Right cardiac atrium (tissue), 5 donors: Measurements from ENCODE around the gene EXOC6. TPM values are rescaled to one million over a fixed set of nuclear protein-coding genes. Genes with fewer than 3 reads are reported as not detected.

Experiments used
- ATAC-seq, 2 donors: fragments of 200-7000 bp; cut with Tn5 transposase; one replicate each; pipeline versions ENCODE4 v1.8.0 to v1.9.1; 2020; ENCODE audit warnings: moderate library complexity in 2 of 2, mild to moderate bottlenecking in 1 of 2
- DNase-seq, 3 donors: peaks; one replicate each; pipeline ENCODE4 v3.0.0-alpha.2; 2020
- H3K27ac ChIP-seq: one replicate; pipeline ENCODE4 v1.5.1; 2013; ENCODE audit warnings: mild to moderate bottlenecking, low read length, control low read depth, moderate library complexity
- H3K27me3 ChIP-seq: one replicate; pipeline ENCODE4 v1.6.1; 2013; ENCODE audit not compliant: control insufficient read depth, insufficient read depth
- H3K4me1 ChIP-seq: one replicate; pipeline ENCODE4 v1.6.1; 2013; ENCODE audit warnings: low read length; ENCODE audit not compliant: control insufficient read depth, insufficient read depth
- H3K4me3 ChIP-seq: one replicate; pipeline ENCODE4 v1.5.1; 2013; ENCODE audit warnings: low read length, control low read depth
- H3K9me3 ChIP-seq: one replicate; pipeline ENCODE4 v1.6.1; 2013; ENCODE audit warnings: low read length; ENCODE audit not compliant: control insufficient read depth
- WGBS: extraction: QIAGEN DNeasy Blood & Tissue Kit; methylation state at CpG from one replicate; pipeline ENCODE4 v1.1.7; 2013; 5-methylcytosine and 5-hydroxymethylcytosine counted together
- intact Hi-C, 4 donors: fragments of 100-400 bp; cut with DNase I; formaldehyde crosslinking; loops; one replicate each; pipeline versions ENCODE4 v1.11.0 to v1.14.0; 2022 to 2023
- long read RNA-seq, 4 donors: library from polyadenylated mRNA; unstranded; transcript quantifications; one replicate each; pipeline ENCODE4 v2.0.0, GENCODE V29; 2020 to 2021
- polyA plus RNA-seq: library from polyadenylated mRNA; stranded (reverse); fragments of 200-250 nt; gene quantifications from one replicate; pipeline ENCODE4 v1.2.3, GENCODE V29; 2013
- total RNA-seq, 4 donors: library from RNA; stranded (reverse); fragmentation: NEBNext Ultra II Directional; extraction: Animal tissue kit (Norgen Biotek cat#: 25700); gene quantifications; one replicate each; pipeline ENCODE4 v1.2.1, GENCODE V29; 2021
- donor health status: healthy with polysubstance abuse.
- donor health status: DM: no; HTN: yes; CAD: no.
- donor health status: DM: no; HTN: no; CAD: no.
- donor health status: DM: no; HTN: yes; CAD: no; lungs with severe emphysema.
- donor health status: DM: yes; HTN: yes; CAD: no.

EXOC6 gene, protein sequence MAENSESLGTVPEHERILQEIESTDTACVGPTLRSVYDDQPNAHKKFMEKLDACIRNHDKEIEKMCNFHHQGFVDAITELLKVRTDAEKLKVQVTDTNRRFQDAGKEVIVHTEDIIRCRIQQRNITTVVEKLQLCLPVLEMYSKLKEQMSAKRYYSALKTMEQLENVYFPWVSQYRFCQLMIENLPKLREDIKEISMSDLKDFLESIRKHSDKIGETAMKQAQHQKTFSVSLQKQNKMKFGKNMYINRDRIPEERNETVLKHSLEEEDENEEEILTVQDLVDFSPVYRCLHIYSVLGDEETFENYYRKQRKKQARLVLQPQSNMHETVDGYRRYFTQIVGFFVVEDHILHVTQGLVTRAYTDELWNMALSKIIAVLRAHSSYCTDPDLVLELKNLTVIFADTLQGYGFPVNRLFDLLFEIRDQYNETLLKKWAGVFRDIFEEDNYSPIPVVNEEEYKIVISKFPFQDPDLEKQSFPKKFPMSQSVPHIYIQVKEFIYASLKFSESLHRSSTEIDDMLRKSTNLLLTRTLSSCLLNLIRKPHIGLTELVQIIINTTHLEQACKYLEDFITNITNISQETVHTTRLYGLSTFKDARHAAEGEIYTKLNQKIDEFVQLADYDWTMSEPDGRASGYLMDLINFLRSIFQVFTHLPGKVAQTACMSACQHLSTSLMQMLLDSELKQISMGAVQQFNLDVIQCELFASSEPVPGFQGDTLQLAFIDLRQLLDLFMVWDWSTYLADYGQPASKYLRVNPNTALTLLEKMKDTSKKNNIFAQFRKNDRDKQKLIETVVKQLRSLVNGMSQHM
- 1 to 10 TPM; 6.7 to 9.5 (median 9.0) TPM for total RNA-seq
- polyA plus RNA-seq: 5.7 TPM
- long read RNA-seq, donor 1, partial matches to known transcripts: 2 of 10 reads
- long read RNA-seq, donor 1, other reads (novel, unspliced or antisense): 6 of 10 reads
- long read RNA-seq, donor 2, partial matches to known transcripts: 0 of 2 reads
- long read RNA-seq, donor 2, other reads (novel, unspliced or antisense): 2 of 2 reads
- long read RNA-seq, donor 3, transcript EXOC6-201 (22 exons, 3,564 nt): major isoform, 5 of 10 reads
- long read RNA-seq, donor 3, partial matches to known transcripts: 1 of 10 reads
- long read RNA-seq, donor 3, other reads (novel, unspliced or antisense): 4 of 10 reads
- long read RNA-seq, donor 4, partial matches to known transcripts: 1 of 3 reads
- long read RNA-seq, donor 4, other reads (novel, unspliced or antisense): 1 of 3 reads

DNA sequence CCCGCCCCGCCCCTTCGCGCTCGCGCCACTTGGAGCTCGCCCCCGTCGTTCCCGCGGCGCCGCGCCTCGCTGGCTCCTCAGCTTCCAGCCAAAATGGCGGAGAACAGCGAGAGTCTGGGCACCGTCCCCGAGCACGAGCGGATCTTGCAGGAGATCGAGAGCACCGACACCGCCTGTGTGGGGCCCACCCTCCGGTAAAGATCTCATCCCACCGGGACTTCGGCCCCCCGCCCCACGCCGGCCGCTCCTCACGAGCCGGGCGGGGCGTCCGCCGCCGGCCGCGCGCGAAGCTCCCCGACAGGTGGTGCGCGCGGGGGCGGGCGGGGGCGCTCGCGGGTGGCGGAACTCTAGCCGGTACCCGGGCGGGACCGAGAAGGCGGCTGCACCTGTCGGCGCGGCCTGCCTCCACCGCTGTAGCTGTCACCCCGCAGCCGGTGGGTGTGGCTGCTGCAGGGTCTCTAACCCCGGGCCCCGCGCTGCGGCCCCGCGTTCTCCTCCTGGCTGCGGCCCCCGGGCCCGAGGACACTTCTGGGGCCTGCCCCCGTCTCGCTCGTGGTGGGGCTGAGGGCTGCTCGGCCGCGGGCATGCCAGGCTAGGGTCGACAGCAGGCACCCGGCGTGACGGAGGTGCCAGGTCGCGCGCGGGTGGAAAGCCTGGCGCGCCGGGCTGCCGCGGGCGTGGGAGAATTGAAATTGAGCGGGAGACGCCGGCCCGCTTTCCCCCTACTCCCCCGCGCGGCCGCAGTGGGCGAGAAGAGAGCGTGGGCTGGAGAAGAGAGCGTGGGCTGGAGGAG, at the start of gene EXOC6:
Gene EXOC6, plus strand, starts transcription at position 80 of the 793 bp plus-strand sequence. Its CDS starts 14 bp downstream, at position 94.
- under 1% methylated on average over 103 of the region's 103 CpGs for WGBS
- H3K27me3 ChIP-seq: no peaks in the 10 kb centered on the region
- intact Hi-C loops: loop anchor here in 2 of 4 donors (5.0 kb wide), 1 partner anchor 34 kb away; no protein-coding TSS in a partner anchor

GRCh38 chr10:92799568-92799967, 48.8 kb upstream of the EXOC6 start:
- Histone ChIP-seq H3K27me3 (no peaks in the 10 kb centered on the region), H3K9me3 (no peaks in the 10 kb centered on the region), H3K27ac (no peak overlapping the region), H3K4me3 (no peak overlapping the region), H3K4me1 (no peaks in the 10 kb centered on the region)
- no peak for DNase-seq
- intact Hi-C loops: no loop called here
- WGBS: 69% methylated on average over 2 of the region's 2 CpGs
- no peak for ATAC-seq

More for the DNA sequence above, at the start of gene EXOC6:
- Histone ChIP-seq H3K4me3 (peak within 1 kb of the TSS; percentile 96), H3K4me1 (no peaks in the 10 kb centered on the region), H3K9me3 (no peaks in the 10 kb centered on the region), H3K27ac (peak within 1 kb of the TSS; percentile 53)
- ATAC-seq (peak; percentile 91), DNase-seq (peak; percentile 85 to 94 (median 93))

DNA sequence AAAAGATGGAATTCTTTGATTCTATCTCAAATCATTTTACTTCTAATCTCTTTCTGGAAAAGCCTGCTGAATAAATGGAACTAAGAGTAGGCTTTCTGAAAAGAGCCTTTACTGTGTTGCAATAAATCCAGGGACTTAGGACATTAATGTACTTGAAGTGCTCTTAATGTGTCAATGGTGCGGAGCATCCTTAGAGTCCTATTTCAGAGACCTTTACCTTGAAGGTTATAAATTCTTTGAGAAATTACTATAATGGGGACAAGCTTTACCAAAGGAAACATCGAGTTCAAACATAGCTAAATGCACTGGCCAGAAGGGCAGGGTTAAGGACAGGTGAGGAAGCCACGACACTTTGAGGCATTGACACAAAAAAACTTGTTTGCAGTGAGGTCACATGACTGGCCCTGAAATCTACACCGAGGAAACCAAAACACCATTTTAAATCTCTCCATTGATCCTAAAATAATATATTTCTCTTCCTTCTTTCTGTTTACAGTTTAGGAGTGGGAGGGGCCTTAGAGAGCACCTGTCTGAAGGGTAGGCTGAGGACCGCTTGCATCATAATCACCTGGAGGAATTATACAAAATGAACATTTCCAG, 48.1 kb upstream of the EXOC6 start:
- Histone ChIP-seq H3K4me3 (no peak overlapping the region), H3K27me3 (no peaks in the 10 kb centered on the region), H3K9me3 (no peaks in the 10 kb centered on the region), H3K27ac (no peak overlapping the region), H3K4me1 (no peaks in the 10 kb centered on the region)
- DNase-seq (no peak), ATAC-seq (no peak)
- WGBS: 81% methylated on average over 5 of the region's 5 CpGs
- intact Hi-C loops: no loop called here

GRCh38 chr10:92801978-92802872, 46.1 kb upstream of the EXOC6 start:
- Histone ChIP-seq H3K27me3 (no peaks in the 10 kb centered on the region), H3K27ac (no peak overlapping the region), H3K4me1 (no peaks in the 10 kb centered on the region), H3K4me3 (no peak overlapping the region), H3K9me3 (no peaks in the 10 kb centered on the region)
- intact Hi-C loops: no loop called here
- ATAC-seq (no peak), DNase-seq (no peak)
- WGBS: 80% methylated on average over 9 of the region's 9 CpGs

DNA sequence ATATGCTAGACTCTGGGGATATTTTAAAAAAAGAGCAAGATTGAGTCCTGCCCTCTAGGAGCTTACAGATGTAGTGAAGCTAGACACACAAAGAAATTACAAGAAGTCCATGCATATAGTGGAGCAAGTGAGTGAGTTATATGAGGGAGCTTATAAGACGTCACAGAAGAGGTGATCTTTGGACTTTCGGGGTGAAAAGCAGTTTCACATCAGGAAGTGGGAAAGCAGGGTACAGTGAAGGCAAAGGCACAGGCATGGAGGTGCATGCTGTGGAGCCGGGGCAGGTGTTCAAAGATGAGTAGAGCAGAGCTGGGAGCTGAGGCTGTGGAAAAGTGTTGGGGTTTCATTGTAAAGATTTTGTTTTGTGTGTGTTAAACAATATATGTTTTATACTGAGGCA, 38.5 kb upstream of the EXOC6 start:
- 86% methylated on average over 3 of the region's 3 CpGs for WGBS
- H3K4me3 ChIP-seq: no peak overlapping the region
- ATAC-seq (no peak), DNase-seq (no peak)
- intact Hi-C loops: no loop called here
- no peaks in the 10 kb centered on the region for H3K27me3 ChIP-seq
- H3K27ac ChIP-seq: no peak overlapping the region
- H3K4me1 ChIP-seq: no peaks in the 10 kb centered on the region
- no peaks in the 10 kb centered on the region for H3K9me3 ChIP-seq

DNA sequence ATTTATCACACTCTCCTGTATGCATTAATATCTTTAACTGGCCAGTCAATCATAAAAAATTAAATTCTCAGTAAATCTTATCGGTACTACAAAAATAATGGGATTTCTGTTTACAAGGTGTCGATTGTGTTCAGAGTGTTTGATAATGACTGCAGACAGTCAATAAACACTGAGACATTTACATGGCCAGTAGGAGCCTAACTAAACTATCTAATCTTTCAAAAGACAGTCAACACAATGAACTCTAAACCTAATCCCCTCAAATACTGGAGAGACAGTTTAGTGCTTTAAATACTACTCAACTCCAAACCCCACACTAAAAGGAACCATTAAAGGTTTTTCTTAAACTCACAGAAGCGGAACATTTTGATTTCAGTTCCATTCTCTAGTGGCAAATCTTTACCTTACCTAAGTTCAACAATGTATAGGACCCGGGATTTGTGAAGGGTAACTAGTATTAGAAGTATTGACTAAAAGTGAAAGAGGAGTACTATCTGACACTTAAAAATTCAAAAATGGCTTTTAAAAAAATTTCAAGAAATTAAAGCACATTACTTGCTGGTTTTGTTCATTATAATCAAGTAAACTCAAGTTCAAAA, 37.3 kb upstream of the EXOC6 start:
- DNase-seq (no peak), ATAC-seq (no peak)
- no peaks in the 10 kb centered on the region for H3K27me3 ChIP-seq
- no peaks in the 10 kb centered on the region for H3K4me1 ChIP-seq
- H3K4me3 ChIP-seq: no peak overlapping the region
- H3K9me3 ChIP-seq: no peaks in the 10 kb centered on the region
- intact Hi-C loops: no loop called here
- whole genome bisulfite sequencing: 78% methylated on average over 4 of the region's 4 CpGs
- H3K27ac ChIP-seq: no peak overlapping the region

DNA sequence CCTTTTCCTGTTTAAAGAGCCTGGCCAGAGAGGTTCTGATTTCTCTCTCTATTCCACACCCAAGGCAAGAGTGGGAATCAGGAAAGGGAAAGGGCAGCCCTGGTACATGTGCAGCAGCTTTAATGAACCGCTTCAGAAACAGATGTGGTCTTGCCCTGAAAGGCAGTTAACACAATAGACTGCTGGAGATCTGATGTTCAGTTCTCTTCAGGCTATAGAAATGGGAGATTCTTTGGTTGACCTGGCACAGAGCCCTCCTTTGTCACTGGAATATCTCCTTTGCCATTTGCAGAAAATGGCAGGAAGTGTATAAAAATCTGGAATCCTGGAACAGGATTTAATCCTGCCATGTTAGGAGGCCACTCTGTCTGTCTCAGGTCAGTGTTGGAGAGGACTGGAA, 36.3 kb upstream of the EXOC6 start:
- H3K4me3 ChIP-seq: no peak overlapping the region
- no peaks in the 10 kb centered on the region for H3K27me3 ChIP-seq
- DNase-seq (no peak), ATAC-seq (peak in 1 of 2 donors; percentile 44)
- intact Hi-C loops: no loop called here
- WGBS: 78% methylated on average over 1 of the region's 1 CpG
- no peaks in the 10 kb centered on the region for H3K9me3 ChIP-seq
- H3K4me1 ChIP-seq: no peaks in the 10 kb centered on the region
- no peak overlapping the region for H3K27ac ChIP-seq

DNA sequence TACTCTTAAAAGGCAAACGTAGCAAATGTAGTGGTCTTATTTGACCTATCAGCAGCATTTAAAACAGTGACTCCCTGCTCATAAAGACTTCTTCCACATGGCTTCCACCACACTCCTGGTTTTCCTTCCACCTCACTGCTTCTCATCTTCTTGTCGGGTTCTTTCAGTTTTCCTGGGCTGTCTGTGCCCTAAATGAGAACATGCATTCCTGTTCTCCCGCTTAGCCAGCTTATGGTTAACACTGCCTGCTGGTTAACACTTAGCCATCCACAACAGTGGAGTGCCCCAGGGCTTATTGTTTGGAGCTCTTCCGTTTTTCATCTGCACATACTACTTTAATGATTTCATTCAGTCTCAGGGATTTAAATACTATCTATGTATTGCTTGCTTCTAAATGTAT, 34.3 kb upstream of the EXOC6 start:
- Histone ChIP-seq H3K4me1 (no peaks in the 10 kb centered on the region), H3K4me3 (no peak overlapping the region), H3K27me3 (no peaks in the 10 kb centered on the region), H3K9me3 (no peaks in the 10 kb centered on the region), H3K27ac (no peak overlapping the region)
- WGBS: 73% methylated on average over 4 of the region's 4 CpGs
- intact Hi-C loops: no loop called here
- DNase-seq (no peak), ATAC-seq (no peak)

- DNase-seq (no peak), ATAC-seq (no peak)
- WGBS: 70% methylated on average over 2 of the region's 2 CpGs
- Histone ChIP-seq H3K4me1 (no peaks in the 10 kb centered on the region), H3K27ac (no peak overlapping the region), H3K4me3 (no peak overlapping the region), H3K27me3 (no peaks in the 10 kb centered on the region), H3K9me3 (no peaks in the 10 kb centered on the region)
- intact Hi-C loops: no loop called here
Observed at GRCh38 chr10:92814790-92815189, 33.5 kb upstream of the EXOC6 start.
